Brain microvascular endothelial cell (primary cell): ENCODE results near the gene RPP25L.

Experiments
- DNase-seq: peaks from one replicate; pipeline ENCODE4 v3.0.0-alpha.2; 2020
- H3K27ac ChIP-seq: fragments of 250-450 bp; sonication (Bioruptor Pico); 2 replicates; pipeline ENCODE4 v1.5.1; 2020; ENCODE audit warnings: mild to moderate bottlenecking, moderate library complexity
- H3K27me3 ChIP-seq: fragments of 250-450 bp; sonication (Bioruptor Pico); replicated peaks from 2 replicates; pipeline ENCODE4 v1.5.1; 2020; ENCODE audit warnings: mild to moderate bottlenecking
- H3K36me3 ChIP-seq: fragments of 250-450 bp; sonication (Bioruptor Pico); replicated peaks from 2 replicates; pipeline ENCODE4 v1.5.1; 2020; ENCODE audit warnings: mild to moderate bottlenecking
- H3K4me3 ChIP-seq: 2 replicates; pipeline ENCODE4 v1.5.1; 2011; ENCODE audit warnings: low read depth, mild to moderate bottlenecking, control low read depth, low read length, moderate library complexity
- CTCF ChIP-seq: IDR thresholded peaks from 2 replicates; pipeline ENCODE4 v1.5.1; 2011; ENCODE audit warnings: low read depth, mild to moderate bottlenecking, moderate library complexity, low read length, control low read depth, inconsistent platforms; ENCODE audit errors: missing control alignments
- in situ Hi-C: cut with HindIII; loops from 2 replicates; pipeline ENCODE4 v1.10.0; 2017; ENCODE audit warnings: low sequenced_read_pairs, low pct_ligation_motif_present

Gene RPP25L

GRCh38 chr9:34588671-34589635, 22.9 kb downstream of the RPP25L start:
- no peak for DNase-seq
- no peak overlapping the region for H3K4me3 ChIP-seq
- in situ Hi-C loops: no loop called here

GRCh38 chr9:34587271-34587670, 24.6 kb downstream of the RPP25L start:
- Histone ChIP-seq H3K4me3 (no peak overlapping the region), H3K27ac (no peak overlapping the region), H3K27me3 (peaks cover 93% of the 10 kb centered on the region), H3K36me3 (no peaks in the 10 kb centered on the region)
- in situ Hi-C loops: no loop called here
- TF ChIP-seq CTCF: no peak
- no peak for DNase-seq

More at GRCh38 chr9:34588671-34589635, 22.9 kb downstream of the RPP25L start:
- Histone ChIP-seq H3K27ac (no peak overlapping the region), H3K36me3 (no peaks in the 10 kb centered on the region), H3K27me3 (peaks cover 96% of the 10 kb centered on the region)
- TF ChIP-seq CTCF: no peak

- Histone ChIP-seq H3K27me3 (peaks cover 87% of the 10 kb centered on the region), H3K36me3 (no peaks in the 10 kb centered on the region), H3K27ac (no peak overlapping the region), H3K4me3 (no peak overlapping the region)
- in situ Hi-C loops: no loop called here
- TF ChIP-seq CTCF: no peak
- DNase-seq: no peak
Observed at GRCh38 chr9:34585946-34586669, 25.8 kb downstream of the RPP25L start.

- DNase-seq: no peak
- in situ Hi-C loops: no loop called here
- TF ChIP-seq CTCF: no peak
Observed at GRCh38 chr9:34584970-34585369, 26.9 kb downstream of the RPP25L start.

GRCh38 chr9:34582787-34583186, 29.1 kb downstream of the RPP25L start:
- in situ Hi-C loops: no loop called here
- DNase-seq: no peak
- H3K27me3 ChIP-seq: peaks cover 83% of the 10 kb centered on the region
- H3K4me3 ChIP-seq: no peak overlapping the region
- TF ChIP-seq CTCF: no peak
- no peaks in the 10 kb centered on the region for H3K36me3 ChIP-seq
- no peak overlapping the region for H3K27ac ChIP-seq

More at GRCh38 chr9:34584970-34585369, 26.9 kb downstream of the RPP25L start:
- Histone ChIP-seq H3K36me3 (no peaks in the 10 kb centered on the region), H3K27ac (no peak overlapping the region), H3K4me3 (no peak overlapping the region), H3K27me3 (peaks cover 85% of the 10 kb centered on the region)
